Motor neuron (in vitro differentiated cells): Measurements from ENCODE around the gene KLF3. TPM values are rescaled to one million over a fixed set of nuclear protein-coding genes. Genes with fewer than 3 reads are reported as not detected.

ENCODE experiments used
- ATAC-seq, 8 experiments: fragments of 200-7000 bp; cut with Tn5 transposase; replicated peaks in 6 of 8; 2 replicates each; pipeline ENCODE4 v1.8.0; 2021; ENCODE audit warnings: mild to moderate bottlenecking in 8 of 8, moderate library complexity in 8 of 8
- H3K27ac ChIP-seq, 2 donors: fragments of 250-450 bp; sonication (Bioruptor Pico); 2 replicates each; pipeline ENCODE4 v1.9.0; 2021; ENCODE audit warnings: antibody characterized with exemption in 2 of 2, mild to moderate bottlenecking in 2 of 2, moderate library complexity in 1 of 2
- H3K4me1 ChIP-seq, 2 donors: fragments of 250-450 bp; sonication (Bioruptor Pico); replicated peaks in 1 of 2; 2 replicates each; pipeline ENCODE4 v1.6.1; 2021; ENCODE audit warnings: antibody characterized with exemption in 2 of 2, mild to moderate bottlenecking in 2 of 2, moderate library complexity in 1 of 2
- H3K4me3 ChIP-seq, 5 donors: fragments of 250-450 bp; sonication (Bioruptor Pico); 2 replicates each; pipeline ENCODE4 v1.9.0; 2021; ENCODE audit warnings: antibody characterized with exemption in 5 of 5, mild to moderate bottlenecking in 5 of 5, moderate library complexity in 4 of 5
- WGBS, 10 experiments: fragments of 450-650 bp; shearing (Covaris generic); methylation state at CpG; one replicate each; pipeline ENCODE4 v1.0.0; 2022; 5-methylcytosine and 5-hydroxymethylcytosine counted together
- in situ Hi-C, 9 experiments: fragments of 400-800 bp; cut with MboI; loops; one replicate each; pipeline ENCODE4 v1.15.0; 2021; ENCODE audit warnings: low sequenced_read_pairs in 9 of 9, low pct_unique_long_range_greater_than_20kb in 2 of 9; ENCODE audit not compliant: unreplicated experiment in 9 of 9
- total RNA-seq, 8 experiments: library from RNA; unstranded; fragments of 300-600 nt; gene quantifications; 2 replicates each; pipeline versions ENCODE4 v1.2.3 to v1.2.4, GENCODE V29; 2022

The KLF3 gene
- total RNA-seq, 8 experiments from 2014 or later = 16.2 to 70.0 (median 26.2) TPM

DNA sequence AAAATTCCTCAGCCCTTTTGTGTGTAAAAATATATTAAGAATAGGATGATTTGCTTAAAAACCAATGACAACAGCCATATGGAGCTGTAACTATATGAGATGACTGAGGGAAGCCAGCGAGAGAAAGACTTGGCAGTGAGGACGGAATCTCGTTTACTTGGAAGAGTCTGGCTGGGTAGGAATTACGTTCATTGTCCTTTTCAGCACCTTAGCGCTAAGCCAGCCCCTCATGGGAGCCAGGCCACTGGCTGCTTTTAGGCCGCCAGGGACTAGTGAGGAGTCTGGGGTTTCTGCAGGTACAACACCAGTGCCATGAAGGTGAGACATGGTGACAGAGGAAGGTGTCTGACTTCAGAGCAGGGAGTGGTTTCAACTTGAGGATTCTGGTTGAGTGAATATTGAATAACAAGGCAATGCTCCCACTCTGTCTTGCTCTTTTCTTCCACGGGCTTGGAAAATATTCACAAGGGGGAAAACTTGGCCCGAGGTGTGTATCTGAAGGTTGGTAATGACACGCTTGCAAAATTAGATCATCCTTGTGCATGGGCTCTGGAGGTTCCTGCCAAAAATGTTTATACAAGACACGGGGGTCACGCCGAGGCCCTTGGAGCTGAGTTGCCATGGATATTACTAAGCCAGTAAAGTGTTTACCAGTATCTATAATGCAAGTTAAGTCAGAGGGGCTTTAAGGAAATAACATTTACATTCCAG is 17.4 kb downstream of the KLF3 start:
- no peak overlapping the region for H3K27ac ChIP-seq
- no peak for ATAC-seq
- peaks cover 14 to 18% of the 10 kb centered on the region in 2 donors for H3K4me1 ChIP-seq
- 40 to 100% (median 83%) methylated on average over 1 to 12 of the region's 12 CpGs; no CpG with 5 or more reads in 1 of the 10 experiments for WGBS, 10 experiments
- in situ Hi-C loops = loop anchor here in 3 of 9 experiments (25.0 kb wide), 2 partner anchors 369 to 494 kb away; no protein-coding TSS in a partner anchor
- H3K4me3 ChIP-seq = no peak overlapping the region

GRCh38 chr4:38682336-38682735 is 18.3 kb downstream of the KLF3 start:
- Histone ChIP-seq H3K4me3 (no peak overlapping the region), H3K4me1 (peaks cover 13 to 15% of the 10 kb centered on the region in 2 donors), H3K27ac (no peak overlapping the region)
- no peak for ATAC-seq
- in situ Hi-C loops = loop anchor here in 3 of 9 experiments (25.0 kb wide), 2 partner anchors 370 to 495 kb away; no protein-coding TSS in a partner anchor
- WGBS, 10 experiments = 64 to 100% (median 90%) methylated on average over 1 to 5 of the region's 5 CpGs

GRCh38 chr4:38683276-38683675 is 19.3 kb downstream of the KLF3 start:
- ATAC-seq = no peak
- in situ Hi-C loops = loop anchor here in 3 of 9 experiments (25.0 kb wide), 2 partner anchors 371 to 496 kb away; no protein-coding TSS in a partner anchor
- Histone ChIP-seq H3K4me3 (no peak overlapping the region), H3K4me1 (peaks cover 4 to 5% of the 10 kb centered on the region in 2 donors), H3K27ac (no peak overlapping the region)
- WGBS, 10 experiments = 58 to 100% (median 90%) methylated on average over 1 to 3 of the region's 3 CpGs

GRCh38 chr4:38684271-38684670 is 20.3 kb downstream of the KLF3 start:
- Histone ChIP-seq H3K4me3 (no peak overlapping the region), H3K27ac (no peak overlapping the region), H3K4me1 (no peaks in the 10 kb centered on the region)
- 43 to 100% (median 100%) methylated on average over 1 to 2 of the region's 2 CpGs; no CpG with 5 or more reads in 3 of the 10 experiments for WGBS, 10 experiments
- ATAC-seq = no peak
- in situ Hi-C loops = loop anchor here in 3 of 9 experiments (25.0 kb wide), 2 partner anchors 372 to 497 kb away; no protein-coding TSS in a partner anchor

DNA sequence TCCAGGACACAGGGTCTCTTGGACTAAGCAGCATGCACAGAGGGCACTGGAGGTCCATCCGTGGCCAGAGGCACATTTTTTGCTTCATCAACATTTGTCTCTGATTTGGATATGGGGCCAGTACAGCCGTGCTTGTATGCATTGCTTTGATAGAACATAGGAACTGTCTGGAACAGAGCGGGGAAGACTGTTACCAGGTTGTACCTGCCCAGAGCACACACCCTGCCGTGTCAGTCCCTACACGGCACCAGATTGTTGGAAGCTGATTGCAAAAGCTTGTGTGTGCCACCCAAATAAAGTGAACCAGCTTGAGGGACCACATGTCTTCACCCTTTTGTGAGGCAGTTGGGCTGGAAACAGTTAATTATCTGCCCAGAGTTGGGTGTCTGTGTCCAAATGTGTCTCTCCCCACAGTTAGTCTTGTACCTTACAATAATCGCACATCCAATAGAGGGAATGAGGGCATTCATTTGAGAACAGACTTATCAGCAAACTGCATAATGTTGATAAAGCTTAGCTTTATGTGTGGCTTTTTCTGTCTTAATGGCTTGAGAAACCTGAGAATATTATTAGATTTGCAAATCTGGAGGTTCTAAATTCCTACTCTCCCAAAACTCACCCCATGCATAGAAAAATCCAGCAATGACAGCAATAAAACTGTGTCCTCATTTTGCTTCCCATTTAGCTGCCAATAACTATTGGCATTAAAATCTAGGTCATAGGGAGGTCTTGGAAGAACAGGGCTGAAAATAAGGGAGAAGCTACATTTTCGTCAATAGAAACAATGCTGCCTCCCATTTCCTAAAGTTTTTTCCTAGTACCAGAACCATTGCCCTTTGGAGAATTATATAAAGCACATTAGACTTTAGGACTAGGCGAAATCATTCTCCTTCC is 21.2 kb downstream of the KLF3 start:
- 51 to 100% (median 89%) methylated on average over 1 to 8 of the region's 8 CpGs for WGBS, 10 experiments
- ATAC-seq = peak in 1 of 8 experiments; percentile 8
- H3K4me1 ChIP-seq = no peaks in the 10 kb centered on the region
- no peak overlapping the region for H3K27ac ChIP-seq
- no peak overlapping the region for H3K4me3 ChIP-seq
- in situ Hi-C loops = loop anchor here in 3 of 9 experiments (25.0 kb wide), 2 partner anchors 373 to 498 kb away; no protein-coding TSS in a partner anchor

GRCh38 chr4:38686682-38687081 is 22.7 kb downstream of the KLF3 start:
- no peaks in the 10 kb centered on the region for H3K4me1 ChIP-seq
- WGBS, 10 experiments = 0 to 100% (median 37%) methylated on average over 1 to 3 of the region's 3 CpGs; no CpG with 5 or more reads in 4 of the 10 experiments
- H3K4me3 ChIP-seq = no peak overlapping the region
- in situ Hi-C loops = loop anchor here in 3 of 9 experiments (25.0 kb wide), 2 partner anchors 374 to 499 kb away; no protein-coding TSS in a partner anchor
- no peak overlapping the region for H3K27ac ChIP-seq
- ATAC-seq = peak in 3 of 8 experiments; percentile 10 to 34 (median 15)

GRCh38 chr4:38687571-38688011 is 23.6 kb downstream of the KLF3 start:
- Histone ChIP-seq H3K27ac (no peak overlapping the region), H3K4me3 (no peak overlapping the region), H3K4me1 (no peaks in the 10 kb centered on the region)
- WGBS, 10 experiments = 40 to 100% (median 87%) methylated on average over 1 to 4 of the region's 4 CpGs; no CpG with 5 or more reads in 4 of the 10 experiments
- peak in 4 of 8 experiments; percentile 7 to 82 (median 64) for ATAC-seq
- in situ Hi-C loops = loop anchor here in 3 of 9 experiments (25.0 kb wide), 2 partner anchors 375 to 500 kb away; no protein-coding TSS in a partner anchor

DNA sequence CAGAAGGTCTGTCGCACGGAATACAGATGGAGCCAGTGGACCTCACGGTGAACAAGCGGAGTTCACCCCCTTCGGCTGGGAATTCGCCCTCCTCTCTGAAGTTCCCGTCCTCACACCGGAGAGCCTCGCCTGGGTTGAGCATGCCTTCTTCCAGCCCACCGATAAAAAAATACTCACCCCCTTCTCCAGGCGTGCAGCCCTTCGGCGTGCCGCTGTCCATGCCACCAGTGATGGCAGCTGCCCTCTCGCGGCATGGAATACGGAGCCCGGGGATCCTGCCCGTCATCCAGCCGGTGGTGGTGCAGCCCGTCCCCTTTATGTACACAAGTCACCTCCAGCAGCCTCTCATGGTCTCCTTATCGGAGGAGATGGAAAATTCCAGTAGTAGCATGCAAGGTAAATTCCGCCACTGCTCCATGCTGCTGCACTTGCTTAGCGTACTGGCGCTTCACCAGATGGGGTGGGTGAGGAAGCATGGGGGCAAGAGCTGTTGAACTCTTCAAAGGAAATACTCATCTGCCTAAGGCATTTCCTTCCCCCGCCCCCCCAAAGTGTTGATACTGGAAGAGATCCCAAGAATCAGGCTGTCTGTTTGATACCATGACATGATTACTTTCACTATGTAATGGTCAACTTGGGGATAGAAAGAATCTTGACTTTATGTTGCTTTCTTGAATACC is 24.8 kb downstream of the KLF3 start:
- no peak for ATAC-seq
- WGBS, 10 experiments = 90 to 100% (median 100%) methylated on average over 1 to 17 of the region's 26 CpGs; no CpG with 5 or more reads in 1 of the 10 experiments
- Histone ChIP-seq H3K4me1 (no peaks in the 10 kb centered on the region), H3K27ac (no peak overlapping the region), H3K4me3 (no peak overlapping the region)
- in situ Hi-C loops = loop anchor here in 3 of 9 experiments (25.0 kb wide), 2 partner anchors 377 to 502 kb away; no protein-coding TSS in a partner anchor

- ATAC-seq = peak in 1 of 8 experiments; percentile 5
- no peaks in the 10 kb centered on the region for H3K4me1 ChIP-seq
- WGBS, 10 experiments = 27 to 94% (median 87%) methylated on average over 2 to 9 of the region's 9 CpGs
- no peak overlapping the region for H3K4me3 ChIP-seq
- H3K27ac ChIP-seq = no peak overlapping the region
- in situ Hi-C loops = loop anchor here in 3 of 9 experiments (25.0 kb wide), 2 partner anchors 379 to 504 kb away; no protein-coding TSS in a partner anchor
These were observed 27.4 kb downstream of the KLF3 start for GRCh38 chr4:38691251-38692008.

- no peak for ATAC-seq
- Histone ChIP-seq H3K27ac (no peak overlapping the region), H3K4me1 (no peaks in the 10 kb centered on the region), H3K4me3 (no peak overlapping the region)
- WGBS, 10 experiments = 67 to 97% (median 91%) methylated on average over 1 to 4 of the region's 4 CpGs; no CpG with 5 or more reads in 1 of the 10 experiments
- in situ Hi-C loops = loop anchor here in 3 of 9 experiments (25.0 kb wide), 2 partner anchors 380 to 505 kb away; no protein-coding TSS in a partner anchor
These were observed 28.4 kb downstream of the KLF3 start for GRCh38 chr4:38692421-38692820.

DNA sequence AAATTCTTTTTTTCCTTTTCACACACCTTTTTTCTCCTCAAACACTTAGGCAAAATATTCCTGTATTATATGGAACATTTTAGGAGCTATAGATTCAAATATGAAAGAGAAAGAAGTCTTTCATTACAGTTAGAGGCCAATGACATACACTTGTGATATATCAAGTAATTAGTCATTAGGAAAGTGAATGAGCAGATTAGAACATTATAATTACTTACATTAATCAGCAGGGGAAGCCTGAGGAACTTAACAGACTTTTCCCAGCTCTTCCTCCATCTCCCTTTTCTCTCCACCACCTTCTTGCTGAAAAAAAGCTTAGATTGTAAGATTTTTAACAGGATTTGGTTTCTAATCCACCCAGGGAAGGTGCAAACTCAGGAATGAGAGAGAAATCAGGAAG is 29.6 kb downstream of the KLF3 start:
- Histone ChIP-seq H3K4me1 (no peaks in the 10 kb centered on the region), H3K4me3 (no peak overlapping the region), H3K27ac (no peak overlapping the region)
- no peak for ATAC-seq
- in situ Hi-C loops = loop anchor here in 3 of 9 experiments (25.0 kb wide), 2 partner anchors 381 to 506 kb away; no protein-coding TSS in a partner anchor
